ENCODE measurements around the gene PRR19.

DNA sequence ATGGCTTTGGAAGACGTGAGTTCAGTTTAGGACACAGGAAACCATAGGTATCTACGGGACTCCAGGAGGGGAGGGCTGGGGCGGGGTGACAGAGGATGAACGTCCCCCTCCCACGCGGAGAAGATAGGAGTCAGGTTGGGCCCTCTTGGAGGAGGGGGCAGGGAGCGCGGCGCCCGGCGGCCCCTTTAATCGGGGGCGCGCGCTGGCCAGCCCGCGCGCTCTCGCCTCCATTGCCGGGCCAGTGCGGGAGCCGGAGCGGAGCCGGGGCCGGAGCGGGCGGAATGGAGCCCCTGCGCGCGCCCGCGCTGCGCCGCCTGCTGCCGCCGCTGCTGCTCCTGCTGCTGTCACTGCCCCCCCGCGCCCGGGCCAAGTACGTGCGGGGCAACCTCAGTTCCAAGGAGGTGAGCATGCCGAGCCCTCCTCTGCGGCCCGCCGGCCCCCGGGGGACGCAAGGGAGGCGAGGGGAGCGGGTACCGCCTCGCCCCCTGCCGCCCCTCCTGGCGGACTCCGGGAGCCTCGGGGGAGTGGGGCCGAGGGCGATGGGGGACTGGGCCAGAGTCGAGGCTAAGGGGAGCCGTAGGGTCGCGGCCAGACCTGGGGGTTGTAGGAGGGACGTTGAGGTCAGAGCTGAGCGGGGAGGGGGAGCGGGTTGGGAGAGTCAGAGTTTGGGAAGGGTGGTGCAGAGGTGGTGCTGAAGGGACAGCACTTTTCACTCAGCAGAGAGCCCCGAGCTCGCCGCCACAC is 11.3 kb downstream of the PRR19 start, which contains the start of gene TMEM145:
- TF ChIP-seq, protein P1, sequence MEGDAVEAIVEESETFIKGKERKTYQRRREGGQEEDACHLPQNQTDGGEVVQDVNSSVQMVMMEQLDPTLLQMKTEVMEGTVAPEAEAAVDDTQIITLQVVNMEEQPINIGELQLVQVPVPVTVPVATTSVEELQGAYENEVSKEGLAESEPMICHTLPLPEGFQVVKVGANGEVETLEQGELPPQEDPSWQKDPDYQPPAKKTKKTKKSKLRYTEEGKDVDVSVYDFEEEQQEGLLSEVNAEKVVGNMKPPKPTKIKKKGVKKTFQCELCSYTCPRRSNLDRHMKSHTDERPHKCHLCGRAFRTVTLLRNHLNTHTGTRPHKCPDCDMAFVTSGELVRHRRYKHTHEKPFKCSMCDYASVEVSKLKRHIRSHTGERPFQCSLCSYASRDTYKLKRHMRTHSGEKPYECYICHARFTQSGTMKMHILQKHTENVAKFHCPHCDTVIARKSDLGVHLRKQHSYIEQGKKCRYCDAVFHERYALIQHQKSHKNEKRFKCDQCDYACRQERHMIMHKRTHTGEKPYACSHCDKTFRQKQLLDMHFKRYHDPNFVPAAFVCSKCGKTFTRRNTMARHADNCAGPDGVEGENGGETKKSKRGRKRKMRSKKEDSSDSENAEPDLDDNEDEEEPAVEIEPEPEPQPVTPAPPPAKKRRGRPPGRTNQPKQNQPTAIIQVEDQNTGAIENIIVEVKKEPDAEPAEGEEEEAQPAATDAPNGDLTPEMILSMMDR (IDR thresholded peaks at IDR 0.05 in 2 of 3, conservative IDR thresholded peaks at IDR 0.05 in 1 of 3; ENCODE audit: borderline replicate concordance in 1 of 3, insufficient read depth in 1 of 3, low read depth in 2 of 3, low read length in 2 of 3): peak in 1 of 3 experiments; percentile 14; a peak in 1 of 6 replicates
- TF ChIP-seq EZH2phosphoT487 (IDR thresholded peaks at IDR 0.05; ENCODE audit: borderline replicate concordance) (no peak), POLR2A (IDR thresholded peaks at IDR 0.05; ENCODE audit: borderline replicate concordance, extremely low read depth, insufficient read depth, insufficient read length) (no peak)

Data from HCT116 (cell line).